ENCODE results near the gene MEX3D.
"Not testable (repeated sequence)": the region's sequence is repeated elsewhere in the genome, so short reads cannot be mapped to it uniquely, and the experiment has no call there.

Gene MEX3D

DNA sequence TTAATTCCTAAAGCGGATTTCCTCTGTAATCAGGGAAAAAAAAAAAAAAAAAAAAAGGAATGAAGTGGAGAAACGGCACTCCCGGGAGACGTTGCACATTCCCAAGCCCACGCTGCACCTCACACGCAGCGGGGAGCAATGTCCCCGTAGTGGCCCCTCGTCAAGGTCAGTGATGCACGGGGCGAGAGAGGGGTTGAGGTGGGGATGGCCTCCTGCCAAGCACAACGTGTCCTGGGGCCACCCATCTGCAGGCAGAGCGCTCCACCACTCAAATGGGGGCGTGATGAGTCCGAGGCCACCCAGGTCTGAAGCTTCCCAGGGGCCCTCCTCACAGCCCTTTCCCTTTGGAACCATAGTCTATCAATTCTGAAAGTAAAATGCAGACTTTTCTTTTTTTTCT lies 29.1 kb downstream of the MEX3D start:
- no peak for DNase-seq (ENCODE audit: low read depth in 3 of 3)

DNA sequence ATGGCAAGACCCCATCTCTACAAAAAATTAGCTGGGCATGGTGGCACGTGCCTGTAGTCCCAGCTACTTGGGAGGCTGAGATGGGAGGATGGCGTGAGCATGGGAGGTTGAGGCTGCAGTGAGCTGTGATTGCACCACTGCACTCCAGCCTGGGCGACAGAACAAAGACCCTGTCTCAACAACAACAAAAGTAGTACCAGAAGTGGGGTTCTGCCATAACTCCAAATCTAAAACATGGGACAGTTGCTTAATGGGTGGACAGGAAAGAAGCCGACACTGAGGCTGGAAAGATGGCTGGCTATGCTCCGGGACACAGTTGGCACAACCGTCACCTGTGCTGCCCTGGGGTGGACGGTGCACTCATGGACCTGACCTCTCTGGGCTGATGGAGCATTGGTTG lies 32.4 kb downstream of the MEX3D start:
- DNase-seq (ENCODE audit: low read depth in 3 of 3), result not testable (repeated sequence)

DNA sequence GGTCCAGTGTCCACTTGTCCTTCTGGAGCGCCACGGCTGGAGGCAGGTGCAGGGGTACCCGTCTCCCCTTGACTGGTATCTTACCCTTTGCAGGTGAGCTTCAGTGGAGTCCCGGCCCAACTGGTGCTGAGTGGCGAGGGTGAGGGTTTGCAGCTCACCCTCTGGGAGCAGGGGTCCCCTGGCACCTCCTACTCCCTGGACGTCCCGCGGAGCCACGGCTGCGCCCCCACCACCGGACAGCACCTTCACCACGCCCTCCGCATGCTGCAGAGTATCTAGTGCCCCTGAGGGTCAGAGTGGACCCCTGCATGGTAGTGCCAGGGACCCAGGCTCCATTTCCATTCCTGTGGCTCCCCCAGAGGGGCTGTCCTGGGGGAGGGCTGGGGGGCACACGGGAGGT lies 33.2 kb downstream of the MEX3D start:
- no peak for DNase-seq (ENCODE audit: low read depth in 3 of 3)

- DNase-seq (ENCODE audit: low read depth in 3 of 3), result no peak
Measured at GRCh38 chr19:1533510-1534150, 34.5 kb downstream of the MEX3D start.

GRCh38 chr19:1532003-1532402 lies 36.1 kb downstream of the MEX3D start:
- DNase-seq (ENCODE audit: low read depth in 3 of 3), result no peak

DNA sequence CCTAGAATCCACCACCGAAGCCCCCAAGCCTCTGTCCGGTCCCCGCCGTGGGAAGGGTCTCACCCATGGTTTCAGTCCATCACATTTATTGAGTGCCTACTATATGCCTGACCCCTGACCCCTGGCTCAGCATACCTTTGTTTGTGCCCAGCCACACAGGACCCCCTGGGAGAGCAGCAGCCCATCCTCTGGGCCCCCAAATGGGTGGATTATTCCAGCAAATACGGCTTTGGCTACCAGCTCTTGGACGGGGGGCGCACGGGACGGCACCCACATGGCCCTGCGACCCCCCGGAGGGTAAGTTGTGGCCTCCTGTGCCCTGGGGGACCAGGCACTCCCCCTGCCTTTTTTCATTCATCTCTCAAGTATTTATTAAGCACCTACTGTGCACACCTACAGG lies 36.5 kb downstream of the MEX3D start:
- no peak for DNase-seq (ENCODE audit: low read depth in 3 of 3)

DNA sequence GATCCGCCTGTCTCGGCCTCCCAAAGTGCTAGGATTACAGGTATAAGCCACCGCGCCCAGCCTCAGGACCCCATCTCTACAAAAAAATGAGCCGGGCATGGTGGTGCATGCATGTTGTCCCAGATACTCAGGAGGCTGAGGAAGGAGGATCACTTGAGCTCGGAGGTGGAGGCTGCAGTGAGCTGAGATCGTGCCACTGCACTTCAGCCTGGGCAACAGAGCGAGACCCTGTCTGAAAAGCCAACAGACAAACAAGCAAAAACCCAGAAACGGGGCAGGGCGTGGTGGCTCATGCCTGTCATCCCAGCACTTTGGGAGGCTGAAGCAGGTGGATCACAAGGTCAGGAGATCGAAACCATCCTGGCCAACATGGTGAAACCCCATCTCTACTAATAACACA lies 37.3 kb downstream of the MEX3D start:
- not testable (repeated sequence) for DNase-seq (ENCODE audit: low read depth in 3 of 3)

GRCh38 chr19:1529430-1529816 lies 38.7 kb downstream of the MEX3D start:
- no peak for DNase-seq (ENCODE audit: low read depth in 3 of 3)

DNA sequence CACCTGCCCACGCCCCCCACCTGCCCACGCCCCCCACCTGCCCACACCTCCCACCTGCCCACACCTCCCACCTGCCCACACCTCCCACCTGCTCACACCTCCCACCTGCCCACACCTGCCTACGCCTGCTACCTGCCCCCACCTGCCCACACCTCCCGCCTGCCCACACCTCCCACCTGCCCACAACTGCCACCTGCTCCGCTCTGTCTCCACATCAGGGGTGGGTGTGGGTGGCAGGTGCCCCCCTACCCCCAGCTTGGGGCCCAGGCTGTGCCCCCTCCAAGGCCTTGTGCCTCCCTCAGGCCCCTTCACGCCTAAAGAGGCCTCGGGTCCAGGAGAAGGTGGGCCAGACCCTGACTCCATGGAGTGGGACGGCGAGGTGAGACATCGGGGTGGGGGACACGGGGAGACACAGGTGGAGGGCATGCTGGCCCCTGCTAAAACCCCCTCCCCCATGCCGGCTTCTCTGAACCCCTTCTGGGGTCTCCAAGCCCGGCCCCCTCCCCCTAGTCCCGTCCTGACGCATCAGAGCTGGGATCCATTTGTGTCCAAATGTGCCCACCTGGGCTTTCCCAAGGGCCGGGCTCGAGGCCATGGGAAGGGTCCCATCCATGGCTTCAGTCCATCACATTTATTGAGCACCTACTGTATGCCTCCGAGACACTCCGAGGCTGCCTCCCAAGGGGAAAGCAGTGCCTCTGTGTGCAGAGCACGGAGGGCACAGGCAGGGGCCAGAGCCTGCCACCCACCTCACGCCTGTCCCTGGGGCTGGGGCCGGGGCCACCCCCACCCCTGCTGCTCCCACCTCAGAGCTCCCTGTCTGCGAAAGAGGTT lies 39.3 kb downstream of the MEX3D start:
- DNase-seq (ENCODE audit: low read depth in 3 of 3), result no peak

DNA sequence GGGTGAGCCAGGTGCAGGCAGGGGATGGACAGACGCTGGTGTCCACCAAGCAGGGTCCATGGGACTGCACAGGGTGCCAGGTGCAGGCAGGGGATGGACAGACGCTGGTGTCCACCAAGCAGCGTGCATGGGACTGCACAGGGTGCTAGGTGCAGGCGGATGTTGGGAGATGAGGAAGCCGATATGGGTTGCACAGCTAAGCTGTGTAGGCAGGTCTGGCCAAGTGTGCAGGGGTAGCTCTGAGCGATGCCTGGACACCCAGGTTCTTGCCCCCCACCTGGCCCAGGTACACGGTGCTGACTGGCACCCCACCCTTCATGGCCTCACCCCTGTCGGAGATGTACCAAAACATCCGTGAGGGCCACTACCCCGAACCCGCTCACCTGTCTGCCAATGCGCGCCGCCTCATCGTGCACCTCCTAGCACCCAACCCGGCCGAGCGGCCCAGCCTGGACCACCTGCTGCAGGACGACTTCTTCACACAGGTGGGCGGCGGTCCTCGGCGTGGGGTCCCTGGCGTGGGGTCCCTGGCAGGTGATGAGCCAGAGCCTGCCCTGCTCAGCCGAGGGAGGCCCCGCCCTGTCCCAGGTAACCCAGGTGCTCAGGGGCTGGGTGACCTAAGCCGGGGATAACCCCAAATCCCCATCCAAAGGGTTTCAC lies 40.3 kb downstream of the MEX3D start:
- DNase-seq (ENCODE audit: low read depth in 3 of 3), result no peak

GRCh38 chr19:1526979-1527649 lies 41.0 kb downstream of the MEX3D start:
- DNase-seq (ENCODE audit: low read depth in 3 of 3), result no peak

- DNase-seq (ENCODE audit: low read depth in 3 of 3), result no peak
Measured at GRCh38 chr19:1526066-1526778, 41.9 kb downstream of the MEX3D start.

DNA sequence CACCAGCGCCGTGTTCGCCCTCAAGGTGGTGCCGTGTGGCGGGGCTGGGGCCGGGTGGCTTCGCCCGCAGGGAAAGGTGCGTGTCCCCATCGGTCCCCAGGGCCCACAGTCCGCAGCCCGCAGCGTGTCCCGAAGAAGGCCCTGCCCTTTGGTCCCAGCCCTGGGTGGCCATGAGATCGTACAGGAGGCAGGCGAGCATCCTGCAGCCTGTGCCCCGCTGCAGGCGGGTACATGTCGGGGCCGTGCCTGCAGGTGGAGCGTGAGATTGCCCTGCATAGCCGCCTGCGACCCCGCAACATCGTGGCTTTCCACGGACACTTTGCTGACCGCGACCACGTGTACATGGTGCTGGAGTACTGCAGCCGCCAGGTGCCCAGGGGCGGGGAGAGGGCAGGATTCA lies 42.8 kb downstream of the MEX3D start:
- no peak for DNase-seq (ENCODE audit: low read depth in 3 of 3)

- no peak for DNase-seq (ENCODE audit: low read depth in 3 of 3)
Measured at GRCh38 chr19:1524972-1525325, 43.2 kb downstream of the MEX3D start.

- no peak for DNase-seq (ENCODE audit: low read depth in 3 of 3)
Measured at GRCh38 chr19:1524287-1524971, 43.7 kb downstream of the MEX3D start.

GRCh38 chr19:1523412-1524286 lies 44.5 kb downstream of the MEX3D start, which contains the start of gene PLK5:
TSS of gene PLK5 (plus strand) at chr19:1524077. CDS start at chr19:1526997, 2,920 bp downstream.
- DNase-seq (ENCODE audit: low read depth in 3 of 3), result no peak

DNA sequence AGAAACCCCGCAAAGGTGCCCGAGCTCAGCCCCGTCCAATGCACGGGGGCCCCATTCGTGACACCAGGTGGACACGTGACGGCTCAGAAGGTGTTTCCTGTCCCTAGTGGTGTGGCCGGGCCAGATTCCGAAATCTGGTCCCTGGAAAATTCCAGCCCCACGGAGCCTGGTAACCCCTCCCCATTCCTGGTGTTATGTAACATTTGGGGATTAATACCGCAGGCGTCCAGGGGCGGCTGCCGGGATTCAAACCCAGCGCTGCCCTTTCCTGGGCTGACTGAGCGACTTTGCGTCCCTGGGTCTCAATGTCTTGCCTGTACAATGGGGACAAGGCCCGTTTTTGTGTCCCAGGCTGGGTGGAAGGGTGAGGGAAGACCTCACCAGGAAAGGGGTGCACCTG lies 45.3 kb downstream of the MEX3D start:
- no peak for DNase-seq (ENCODE audit: low read depth in 3 of 3)

- DNase-seq (ENCODE audit: low read depth in 3 of 3), result no peak
Measured at GRCh38 chr19:1522061-1522460, 46.1 kb downstream of the MEX3D start.

- no peak for DNase-seq (ENCODE audit: low read depth in 3 of 3)
Measured at GRCh38 chr19:1521636-1522035, 46.5 kb downstream of the MEX3D start.

DNA sequence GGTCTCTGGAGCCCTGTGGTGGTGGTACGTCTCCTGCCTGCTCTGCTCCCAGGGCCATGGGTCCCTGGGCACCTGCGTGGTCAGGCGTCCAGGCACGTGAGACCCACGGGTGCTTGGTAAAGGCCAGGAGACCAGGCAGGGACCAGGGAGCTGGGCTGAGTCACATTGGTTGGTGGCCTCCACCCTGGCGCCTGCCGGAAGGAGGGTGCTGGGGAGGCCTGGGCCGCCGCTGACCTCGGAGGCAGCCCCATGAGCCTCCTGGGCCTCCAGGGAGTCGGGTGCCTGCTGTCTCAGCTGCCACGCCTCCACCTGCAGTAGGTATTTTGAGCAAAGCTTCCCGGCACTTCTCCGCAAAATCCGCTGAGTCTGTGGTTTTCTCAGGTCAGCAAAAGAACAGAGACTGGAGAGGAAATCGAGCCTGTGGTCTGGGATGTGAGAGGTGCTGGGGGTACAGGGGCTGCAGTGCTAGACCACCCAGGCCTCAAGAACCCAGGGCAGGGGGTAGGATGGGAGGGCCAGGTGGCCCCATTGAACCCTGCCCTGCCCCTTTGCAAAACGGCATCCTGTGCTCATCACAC lies 47.8 kb downstream of the MEX3D start:
- no peak for DNase-seq (ENCODE audit: low read depth in 3 of 3)
